SU-DHL-6 (cell line): Measurements from ENCODE around the gene TNN.

Experiments
- H2AFZ ChIP-seq: fragments of 200-600 bp; sonication (generic); 2 replicates; pipeline ENCODE4 v1.6.1; 2014; ENCODE audit warnings: low read depth, mild to moderate bottlenecking, moderate library complexity, mixed read lengths, antibody characterized with exemption, low read length; ENCODE audit not compliant: severe bottlenecking
- H3F3A ChIP-seq: fragments of 200-600 bp; shearing (Covaris generic); 2 replicates; pipeline ENCODE4 v1.6.0; 2016; ENCODE audit warnings: antibody characterized with exemption, mild to moderate bottlenecking; ENCODE audit not compliant: insufficient read depth
- H3K27ac ChIP-seq: fragments of 200-600 bp; sonication (generic); 2 replicates; pipeline ENCODE4 v1.5.1; 2016; ENCODE audit warnings: low read depth, mild to moderate bottlenecking, low read length, moderate library complexity, mixed read lengths
- H3K27me3 ChIP-seq: fragments of 200-600 bp; sonication (generic), shearing (Covaris generic); 2 replicates; pipeline ENCODE4 v1.6.0; 2014; ENCODE audit warnings: mild to moderate bottlenecking, low read length
- H3K36me3 ChIP-seq: fragments of 200-600 bp; sonication (generic); 2 replicates; pipeline ENCODE4 v1.6.1; 2014; ENCODE audit warnings: mild to moderate bottlenecking, low read length, mixed read lengths
- H3K4me2 ChIP-seq: fragments of 300-600, 200-600 bp; shearing (Covaris generic), sonication (generic); 2 replicates; pipeline ENCODE4 v1.6.0; 2014; ENCODE audit warnings: low read length, low read depth, mild to moderate bottlenecking; ENCODE audit not compliant: poor library complexity, severe bottlenecking
- H3K4me3 ChIP-seq: fragments of 200-600 bp; sonication (generic); 2 replicates; pipeline ENCODE4 v1.5.1; 2014; ENCODE audit warnings: antibody characterized with exemption, low read length, mild to moderate bottlenecking, mixed read lengths; ENCODE audit not compliant: insufficient read depth, poor library complexity, severe bottlenecking
- H3K79me2 ChIP-seq: fragments of 200-600 bp; sonication (generic); 2 replicates; pipeline ENCODE4 v1.6.1; 2014; ENCODE audit warnings: mild to moderate bottlenecking, low read length, moderate library complexity; ENCODE audit not compliant: insufficient read depth
- H3K9ac ChIP-seq: fragments of 200-600 bp; sonication (generic); 2 replicates; pipeline ENCODE4 v1.7.0; 2014; ENCODE audit warnings: mild to moderate bottlenecking, low read length
- H3K9me2 ChIP-seq: fragments of 200-600 bp; sonication (generic); replicated peaks from 2 replicates; pipeline ENCODE4 v1.6.1; 2014; ENCODE audit warnings: low read length; ENCODE audit not compliant: insufficient read depth
- H3K9me3 ChIP-seq: fragments of 200-600 bp; sonication (generic); 2 replicates; pipeline ENCODE4 v1.6.1; 2014; ENCODE audit warnings: low read length, mixed read lengths; ENCODE audit not compliant: insufficient read depth
- H4K20me1 ChIP-seq: fragments of 200-600 bp; sonication (generic); 2 replicates; pipeline ENCODE4 v1.6.1; 2014; ENCODE audit warnings: low read depth, mild to moderate bottlenecking, antibody characterized with exemption, low read length, moderate library complexity, mixed read lengths
- EZH2phosphoT487 ChIP-seq: fragments of 200-600 bp; sonication (generic), shearing (Covaris generic); conservative IDR thresholded peaks from 2 replicates; pipeline ENCODE4 v1.6.1; 2018; ENCODE audit warnings: mild to moderate bottlenecking, antibody characterized with exemption, low read length, moderate library complexity, mixed read lengths
- TF ChIP-seq, protein P1 (sequence below): fragments of 200-600 bp; sonication (generic); IDR thresholded peaks from one replicate; pipeline ENCODE4 v1.5.1; 2017; ENCODE audit warnings: antibody characterized with exemption, mild to moderate bottlenecking, low read length, moderate library complexity; ENCODE audit not compliant: insufficient read depth, poor library complexity, severe bottlenecking

TNN gene, protein sequence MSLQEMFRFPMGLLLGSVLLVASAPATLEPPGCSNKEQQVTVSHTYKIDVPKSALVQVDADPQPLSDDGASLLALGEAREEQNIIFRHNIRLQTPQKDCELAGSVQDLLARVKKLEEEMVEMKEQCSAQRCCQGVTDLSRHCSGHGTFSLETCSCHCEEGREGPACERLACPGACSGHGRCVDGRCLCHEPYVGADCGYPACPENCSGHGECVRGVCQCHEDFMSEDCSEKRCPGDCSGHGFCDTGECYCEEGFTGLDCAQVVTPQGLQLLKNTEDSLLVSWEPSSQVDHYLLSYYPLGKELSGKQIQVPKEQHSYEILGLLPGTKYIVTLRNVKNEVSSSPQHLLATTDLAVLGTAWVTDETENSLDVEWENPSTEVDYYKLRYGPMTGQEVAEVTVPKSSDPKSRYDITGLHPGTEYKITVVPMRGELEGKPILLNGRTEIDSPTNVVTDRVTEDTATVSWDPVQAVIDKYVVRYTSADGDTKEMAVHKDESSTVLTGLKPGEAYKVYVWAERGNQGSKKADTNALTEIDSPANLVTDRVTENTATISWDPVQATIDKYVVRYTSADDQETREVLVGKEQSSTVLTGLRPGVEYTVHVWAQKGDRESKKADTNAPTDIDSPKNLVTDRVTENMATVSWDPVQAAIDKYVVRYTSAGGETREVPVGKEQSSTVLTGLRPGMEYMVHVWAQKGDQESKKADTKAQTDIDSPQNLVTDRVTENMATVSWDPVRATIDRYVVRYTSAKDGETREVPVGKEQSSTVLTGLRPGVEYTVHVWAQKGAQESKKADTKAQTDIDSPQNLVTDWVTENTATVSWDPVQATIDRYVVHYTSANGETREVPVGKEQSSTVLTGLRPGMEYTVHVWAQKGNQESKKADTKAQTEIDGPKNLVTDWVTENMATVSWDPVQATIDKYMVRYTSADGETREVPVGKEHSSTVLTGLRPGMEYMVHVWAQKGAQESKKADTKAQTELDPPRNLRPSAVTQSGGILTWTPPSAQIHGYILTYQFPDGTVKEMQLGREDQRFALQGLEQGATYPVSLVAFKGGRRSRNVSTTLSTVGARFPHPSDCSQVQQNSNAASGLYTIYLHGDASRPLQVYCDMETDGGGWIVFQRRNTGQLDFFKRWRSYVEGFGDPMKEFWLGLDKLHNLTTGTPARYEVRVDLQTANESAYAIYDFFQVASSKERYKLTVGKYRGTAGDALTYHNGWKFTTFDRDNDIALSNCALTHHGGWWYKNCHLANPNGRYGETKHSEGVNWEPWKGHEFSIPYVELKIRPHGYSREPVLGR (N-terminal part only)

DNA sequence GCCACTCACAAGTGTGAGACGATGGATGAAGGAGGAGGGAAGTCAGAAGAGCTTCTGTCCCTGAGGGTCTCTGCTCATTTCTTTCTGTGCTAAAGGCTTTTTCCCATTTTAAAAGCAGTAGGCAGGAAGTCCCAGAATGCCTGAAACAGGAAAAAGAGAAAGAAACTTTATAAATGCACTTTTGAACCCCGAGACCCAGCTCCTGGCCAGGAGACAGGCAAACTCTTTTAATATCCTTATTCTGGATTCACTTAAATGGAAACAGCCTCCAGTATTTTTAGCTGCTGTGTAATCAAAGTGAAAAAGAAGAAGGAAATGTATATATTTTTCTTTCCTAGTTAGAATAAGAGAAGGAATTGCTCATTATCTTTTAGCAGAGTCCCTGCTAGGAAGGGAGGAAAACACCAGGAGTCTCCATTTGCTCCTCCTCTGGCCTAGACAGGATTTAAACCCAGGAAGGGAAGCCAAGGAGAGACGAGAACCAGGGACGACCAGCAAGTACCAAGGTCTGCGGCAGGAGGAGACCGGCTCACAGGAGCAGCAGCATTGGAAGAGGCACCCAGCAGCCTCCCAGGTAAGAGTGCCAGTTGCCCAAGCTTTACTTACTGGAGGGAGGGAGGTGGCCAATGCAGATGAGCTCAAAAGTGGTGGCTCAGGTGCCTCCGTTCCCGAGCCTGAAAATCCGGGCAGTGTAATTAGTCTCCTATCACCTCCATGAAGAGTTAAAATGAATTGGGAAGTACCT lies at the start of gene TNN:
Gene TNN, plus strand, starts transcription at position 472 of the 745 bp plus-strand sequence. CDS start 9,586 bp downstream, outside the sequence.
- no peak within 1 kb of the TSS for H3K4me3 ChIP-seq
- no peak within 1 kb of the TSS for H3K9ac ChIP-seq
- H3K27me3 ChIP-seq: no peaks in the 10 kb centered on the region
- no peaks in the 10 kb centered on the region for H3F3A ChIP-seq
- no peaks in the 10 kb centered on the region for H3K79me2 ChIP-seq
- TF ChIP-seq, protein P1, sequence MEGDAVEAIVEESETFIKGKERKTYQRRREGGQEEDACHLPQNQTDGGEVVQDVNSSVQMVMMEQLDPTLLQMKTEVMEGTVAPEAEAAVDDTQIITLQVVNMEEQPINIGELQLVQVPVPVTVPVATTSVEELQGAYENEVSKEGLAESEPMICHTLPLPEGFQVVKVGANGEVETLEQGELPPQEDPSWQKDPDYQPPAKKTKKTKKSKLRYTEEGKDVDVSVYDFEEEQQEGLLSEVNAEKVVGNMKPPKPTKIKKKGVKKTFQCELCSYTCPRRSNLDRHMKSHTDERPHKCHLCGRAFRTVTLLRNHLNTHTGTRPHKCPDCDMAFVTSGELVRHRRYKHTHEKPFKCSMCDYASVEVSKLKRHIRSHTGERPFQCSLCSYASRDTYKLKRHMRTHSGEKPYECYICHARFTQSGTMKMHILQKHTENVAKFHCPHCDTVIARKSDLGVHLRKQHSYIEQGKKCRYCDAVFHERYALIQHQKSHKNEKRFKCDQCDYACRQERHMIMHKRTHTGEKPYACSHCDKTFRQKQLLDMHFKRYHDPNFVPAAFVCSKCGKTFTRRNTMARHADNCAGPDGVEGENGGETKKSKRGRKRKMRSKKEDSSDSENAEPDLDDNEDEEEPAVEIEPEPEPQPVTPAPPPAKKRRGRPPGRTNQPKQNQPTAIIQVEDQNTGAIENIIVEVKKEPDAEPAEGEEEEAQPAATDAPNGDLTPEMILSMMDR: no peak
- no peak for TF ChIP-seq EZH2phosphoT487
- no peaks in the 10 kb centered on the region for H3K36me3 ChIP-seq
- no peaks in the 10 kb centered on the region for H4K20me1 ChIP-seq
- H2AFZ ChIP-seq: no peak within 1 kb of the TSS
- no peak within 1 kb of the TSS for H3K27ac ChIP-seq
- H3K4me2 ChIP-seq: no peak within 1 kb of the TSS
- no peaks in the 10 kb centered on the region for H3K9me3 ChIP-seq
- H3K9me2 ChIP-seq: no peaks in the 10 kb centered on the region

DNA sequence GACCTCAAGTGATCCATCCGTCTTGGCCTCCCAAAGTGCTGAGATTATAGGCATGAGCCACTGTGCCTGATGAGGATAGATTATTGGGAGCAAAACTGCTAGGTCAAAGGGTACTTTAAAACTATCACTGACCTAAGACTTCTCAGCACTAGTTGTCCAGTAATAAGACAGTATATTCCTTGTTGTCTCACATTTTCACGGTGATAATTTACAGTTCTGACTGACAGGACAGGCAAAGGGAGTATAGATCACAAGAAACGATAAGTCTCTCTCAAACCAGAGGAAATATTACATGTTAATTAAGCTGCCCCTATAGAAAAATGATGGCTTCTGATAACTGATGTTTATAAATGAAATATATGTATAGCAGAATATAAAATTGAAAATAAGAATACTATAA lies 48.1 kb upstream of the TNN start:
- H3K4me3 ChIP-seq: no peak overlapping the region
- H3K36me3 ChIP-seq: no peaks in the 10 kb centered on the region
- H3K9me2 ChIP-seq: no peaks in the 10 kb centered on the region
- H3K4me2 ChIP-seq: no peak overlapping the region
- peaks cover 38% of the 10 kb centered on the region for H3K79me2 ChIP-seq
- no peaks in the 10 kb centered on the region for H3K9me3 ChIP-seq
- H3F3A ChIP-seq: peaks cover 21% of the 10 kb centered on the region
- H3K27ac ChIP-seq: no peak overlapping the region
- H3K9ac ChIP-seq: no peak overlapping the region
- H2AFZ ChIP-seq: no peak overlapping the region
- H3K27me3 ChIP-seq: no peaks in the 10 kb centered on the region
- H4K20me1 ChIP-seq: no peaks in the 10 kb centered on the region; the same call in 1 of the 2 replicates
- TF ChIP-seq, protein P1: no peak
- TF ChIP-seq EZH2phosphoT487: no peak
